ENCODE data around the gene SCD.

- TF ChIP-seq EZH2 (IDR thresholded peaks at IDR 0.05) (no peak), FOXP2 (optimal IDR thresholded peaks at IDR 0.05; ENCODE audit: control extremely low read depth, extremely low read length, insufficient read depth) (no peak)
These were observed 35.7 kb upstream of the SCD start for GRCh38 chr10:100311298-100311697.
